IMR-90 (cell line): ENCODE measurements around the gene GRK2. TPM values are rescaled to one million over a fixed set of nuclear protein-coding genes. Genes with fewer than 3 reads are reported as not detected.

Experiments used
- ATAC-seq: fragments of 200-7000 bp; cut with Tn5 transposase; 2 replicates; pipeline ENCODE4 v1.9.1; 2020; ENCODE audit warnings: low read depth, mild to moderate bottlenecking, moderate library complexity
- BruUV-seq: library from RNA; stranded (reverse); fragments of 400-500 nt; replicated peaks from 2 replicates; lab custom pipeline; 2021; lab: Mats Ljungman, UMichigan
- CTCF ChIA-PET: fragments of 300-600 bp; formaldehyde crosslinking; extraction: SDS; loops from one replicate; lab custom pipeline; 2021; ENCODE audit warnings: antibody characterized with exemption; lab: Yijun Ruan, JAX
- POLR2A ChIA-PET: fragments of 300-600 bp; sonication (Branson Sonifier 250); formaldehyde crosslinking; loops from one replicate; lab custom pipeline; 2022; ENCODE audit warnings: antibody characterized with exemption; ENCODE audit not compliant: unreplicated experiment; lab: Charles Lee
- DNase-seq: peaks from one replicate; pipeline ENCODE4 v3.0.0; 2013
- H2AFZ ChIP-seq: replicated peaks from 2 replicates; pipeline ENCODE3; 2013; ENCODE audit warnings: low read length, mild to moderate bottlenecking; ENCODE audit not compliant: poor library complexity
- H2AK5ac ChIP-seq: 2 replicates; pipeline ENCODE4 v1.6.1; 2013; ENCODE audit warnings: low read depth, low read length, inconsistent platforms
- H2AK9ac ChIP-seq: replicated peaks from 2 replicates; pipeline ENCODE3; 2013; ENCODE audit warnings: mild to moderate bottlenecking, low read depth, low read length, moderate library complexity; ENCODE audit not compliant: poor library complexity
- H2BK120ac ChIP-seq: 2 replicates; pipeline ENCODE4 v1.6.1; 2013; ENCODE audit warnings: low read depth, low read length, inconsistent platforms
- H2BK15ac ChIP-seq: 3 replicates; pipeline ENCODE4 v1.6.1; 2013; ENCODE audit warnings: low read depth, low read length, inconsistent platforms
- H2BK20ac ChIP-seq: 2 replicates; pipeline ENCODE4 v1.6.1; 2013; ENCODE audit warnings: low read depth, mild to moderate bottlenecking, inconsistent platforms, low read length, moderate library complexity
- H2BK5ac ChIP-seq: 2 replicates; pipeline ENCODE4 v1.6.1; 2013; ENCODE audit warnings: mild to moderate bottlenecking, low read depth, low read length, inconsistent platforms; ENCODE audit not compliant: poor library complexity, severe bottlenecking
- H3K14ac ChIP-seq: replicated peaks from 2 replicates; pipeline ENCODE4 v1.6.1; 2013; ENCODE audit warnings: low read depth, low read length, inconsistent platforms
- H3K18ac ChIP-seq: 2 replicates; pipeline ENCODE4 v1.6.1; 2013; ENCODE audit warnings: low read depth, low read length, control low read depth
- H3K23ac ChIP-seq: 2 replicates; pipeline ENCODE4 v1.6.1; 2013; ENCODE audit warnings: low read depth, low read length, inconsistent platforms
- H3K27ac ChIP-seq: 2 replicates; pipeline ENCODE4 v1.5.1; 2013; ENCODE audit warnings: mild to moderate bottlenecking, control low read depth, low read length; ENCODE audit not compliant: insufficient read depth
- H3K27me3 ChIP-seq: 2 replicates; pipeline ENCODE4 v1.6.1; 2013; ENCODE audit warnings: low read length; ENCODE audit not compliant: control insufficient read depth, insufficient read depth
- H3K36me3 ChIP-seq: 2 replicates; pipeline ENCODE4 v1.6.1; 2013; ENCODE audit warnings: low read length, mixed read lengths; ENCODE audit not compliant: control insufficient read depth, insufficient read depth
- H3K4ac ChIP-seq: 2 replicates; pipeline ENCODE4 v1.6.1; 2013; ENCODE audit warnings: low read depth, low read length, inconsistent platforms
- H3K4me1 ChIP-seq: 2 replicates; pipeline ENCODE4 v1.6.1; 2013; ENCODE audit warnings: low read length, mixed read lengths; ENCODE audit not compliant: control insufficient read depth, insufficient read depth
- H3K4me2 ChIP-seq: 2 replicates; pipeline ENCODE4 v1.6.1; 2013; ENCODE audit warnings: low read depth, mild to moderate bottlenecking, control low read depth, low read length, moderate library complexity
- H3K4me3 ChIP-seq: 2 replicates; pipeline ENCODE4 v1.5.1; 2013; ENCODE audit warnings: low read depth, mild to moderate bottlenecking, control low read depth, low read length, moderate library complexity; ENCODE audit not compliant: insufficient read depth
- H3K56ac ChIP-seq: 2 replicates; pipeline ENCODE4 v1.6.1; 2013; ENCODE audit warnings: low read length, inconsistent platforms; ENCODE audit not compliant: insufficient read depth; ENCODE audit errors: extremely low read depth
- H3K79me1 ChIP-seq, 2 experiments: 2 replicates each; pipeline ENCODE4 v1.6.1; 2013; ENCODE audit warnings: low read length in 2 of 2, inconsistent platforms in 1 of 2, low read depth in 1 of 2
- H3K9ac ChIP-seq: 2 replicates; pipeline ENCODE4 v1.6.1; 2013; ENCODE audit warnings: low read depth, low read length, control low read depth
- H3K9me1 ChIP-seq: 2 replicates; pipeline ENCODE4 v1.6.1; 2013; ENCODE audit warnings: low read length, inconsistent platforms; ENCODE audit not compliant: insufficient read depth
- H3K9me3 ChIP-seq: 2 replicates; pipeline ENCODE4 v1.6.1; 2013; ENCODE audit warnings: low read length; ENCODE audit not compliant: control insufficient read depth, insufficient read depth
- H4K20me1 ChIP-seq: 2 replicates; pipeline ENCODE4 v1.6.1; 2013; ENCODE audit warnings: low read length, inconsistent platforms; ENCODE audit not compliant: insufficient read depth
- H4K5ac ChIP-seq: 2 replicates; pipeline ENCODE4 v1.6.1; 2013; ENCODE audit warnings: mild to moderate bottlenecking, low read depth, low read length, control low read depth
- H4K8ac ChIP-seq, 2 experiments: 2 replicates each; pipeline ENCODE4 v1.6.1; 2013; ENCODE audit warnings: low read depth in 2 of 2, low read length in 2 of 2, control low read depth in 1 of 2, inconsistent platforms in 1 of 2
- H4K91ac ChIP-seq: 2 replicates; pipeline ENCODE4 v1.6.1; 2013; ENCODE audit warnings: low read depth, low read length, inconsistent platforms; ENCODE audit not compliant: insufficient read depth
- BHLHE40 ChIP-seq: fragments of 150-350 bp; IDR thresholded peaks from 2 replicates; pipeline ENCODE4 v1.6.1; 2016; ENCODE audit warnings: mild to moderate bottlenecking, low read depth, low read length
- MAFK ChIP-seq: IDR thresholded peaks from 2 replicates; pipeline ENCODE4 v1.6.1; 2012; ENCODE audit warnings: low read depth, low read length, improper control_type of control experiment
- MAZ ChIP-seq: IDR thresholded peaks from 2 replicates; pipeline ENCODE4 v1.6.1; 2012; ENCODE audit warnings: low read depth, mild to moderate bottlenecking, low read length, improper control_type of control experiment, moderate library complexity, borderline replicate concordance
- NFE2L2 ChIP-seq: fragments of 150-350 bp; IDR thresholded peaks from 2 replicates; pipeline ENCODE4 v1.6.1; 2016; ENCODE audit warnings: low read depth, mild to moderate bottlenecking, low read length
- POLR2A ChIP-seq: IDR thresholded peaks from 2 replicates; pipeline ENCODE4 v1.6.1; 2012; ENCODE audit warnings: mild to moderate bottlenecking, low read depth, low read length
- RAD21 ChIP-seq: IDR thresholded peaks from 2 replicates; pipeline ENCODE4 v1.6.1; 2012; ENCODE audit warnings: low read length, improper control_type of control experiment
- RCOR1 ChIP-seq: IDR thresholded peaks from 2 replicates; pipeline ENCODE4 v1.6.1; 2012; ENCODE audit warnings: mild to moderate bottlenecking, low read length, improper control_type of control experiment; ENCODE audit not compliant: insufficient replicate concordance
- RFX5 ChIP-seq: IDR thresholded peaks from 2 replicates; pipeline ENCODE4 v1.8.0; 2012; ENCODE audit warnings: low read depth, mild to moderate bottlenecking, low read length, moderate library complexity
- SMC3 ChIP-seq: fragments of 150-350 bp; IDR thresholded peaks from 2 replicates; pipeline ENCODE4 v1.6.1; 2016; ENCODE audit warnings: low read depth, mild to moderate bottlenecking, antibody characterized with exemption, low read length, moderate library complexity
- WGBS, 2 experiments: methylation state at CpG; one replicate each; pipeline versions ENCODE4 v1.1.5 to v1.1.7; 2013; ENCODE audit warnings: missing lambda C conversion rate in 2 of 2; ENCODE audit not compliant: insufficient read length in 1 of 2; ENCODE audit errors: extremely low coverage in 2 of 2; 5-methylcytosine and 5-hydroxymethylcytosine counted together
- dilution Hi-C: fragments of 300-500 bp; cut with HindIII; formaldehyde crosslinking; loops from one replicate; pipeline ENCODE4 v1.14.3; 2018; ENCODE audit warnings: low sequenced_read_pairs; ENCODE audit not compliant: unreplicated experiment
- in situ Hi-C: fragments of 300-500 bp; cut with MboI; formaldehyde crosslinking; loops from 3 replicates; pipeline ENCODE4 v1.14.3; 2019; ENCODE audit warnings: low sequenced_read_pairs, inconsistent platforms, mixed read lengths
- intact Hi-C: fragments of 100-400 bp; cut with micrococcal nuclease; formaldehyde crosslinking; loops from 2 replicates; pipeline ENCODE4 v1.10.0; 2022
- polyA plus RNA-seq, 3 experiments: library from polyadenylated mRNA; depleted of rRNA; stranded (reverse); fragments of >200 nt; gene quantifications; 2 replicates each; pipeline ENCODE4 v1.2.3, GENCODE V29; 2012; ENCODE audit warnings: low replicate concordance in 1 of 3
- total RNA-seq: library from RNA; depleted of rRNA; stranded (reverse); fragments of >200 nt; gene quantifications from 2 replicates; pipeline ENCODE4 v1.2.3, GENCODE V29; 2012
- TF ChIP-seq, protein P1 (sequence below): fragments of 150-350 bp; IDR thresholded peaks from 2 replicates; pipeline ENCODE4 v1.6.1; 2016; ENCODE audit warnings: low read depth, mild to moderate bottlenecking, low read length, moderate library complexity, borderline replicate concordance
- TF ChIP-seq, protein P2 (sequence below): conservative IDR thresholded peaks from 2 replicates; pipeline ENCODE4 v1.5.1; 2012; ENCODE audit warnings: mild to moderate bottlenecking, low read depth, low read length, improper control_type of control experiment
- TF ChIP-seq, protein P3 (sequence below): fragments of 150-350 bp; IDR thresholded peaks from 2 replicates; pipeline ENCODE4 v1.6.1; 2017; ENCODE audit warnings: mild to moderate bottlenecking, antibody characterized with exemption, low read length, low read depth

GRK2 gene
- total and polyA plus RNA-seq, 2 of the 4 experiments (the other 2 are of a cell fraction): 26.7 to 41.8 TPM

DNA sequence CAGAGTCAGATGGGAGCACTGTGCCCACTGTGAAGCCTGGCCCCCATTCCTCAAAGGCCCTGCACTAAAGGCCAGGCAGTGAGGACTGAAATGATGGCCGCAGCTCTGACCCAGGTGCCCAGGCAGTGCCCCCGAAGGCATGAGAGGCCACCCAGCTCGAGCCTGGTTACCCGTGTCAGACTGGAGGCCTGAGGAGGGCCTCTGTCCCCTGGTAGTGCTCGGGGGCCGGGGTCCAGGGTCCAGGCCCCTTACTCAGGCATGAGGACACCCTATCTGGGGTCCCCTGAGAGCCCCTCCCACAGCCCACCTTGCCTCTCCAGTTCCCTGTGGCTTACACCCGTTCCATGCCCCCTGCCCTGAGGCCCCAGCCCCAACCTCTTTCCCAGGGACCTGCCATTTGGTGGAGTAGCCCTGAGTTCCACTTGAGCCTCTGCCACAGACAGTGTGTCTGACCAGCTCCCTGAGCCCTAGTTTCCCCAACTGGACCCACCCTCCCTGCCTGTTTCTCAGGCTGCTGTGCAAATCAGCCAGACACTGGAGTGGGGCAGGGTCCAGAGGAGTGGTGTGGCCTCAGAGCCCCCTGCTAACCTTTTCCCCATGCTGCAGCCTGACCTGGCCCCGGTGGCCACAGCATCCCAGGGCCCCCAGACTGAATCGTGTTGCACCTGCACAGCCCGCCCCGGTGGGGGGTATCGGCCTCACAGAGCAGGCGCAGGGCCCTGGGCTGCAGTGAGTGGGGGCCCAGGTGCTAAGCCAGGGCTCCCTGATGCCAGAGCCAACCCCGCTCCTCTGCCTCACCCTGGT, 12.1 kb downstream of the GRK2 start:
- Histone ChIP-seq H4K91ac (peak overlapping the region; percentile 86), H2AK9ac (peak overlapping the region; percentile 100), H3K79me1 (peaks cover 25 to 70% of the 10 kb centered on the region in 2 experiments), H3K36me3 (peaks cover 42% of the 10 kb centered on the region), H4K8ac (peak overlapping the region; percentile 78 to 93; a peak in 2 of 4 replicates), H2BK120ac (peak overlapping the region; percentile 75; the same call in 1 of the 2 replicates), H3K27ac (peak overlapping the region; percentile 69), H3K9me1 (peaks cover 15% of the 10 kb centered on the region), H3K9me3 (no peaks in the 10 kb centered on the region), H3K27me3 (no peaks in the 10 kb centered on the region), H3K14ac (peak overlapping the region; percentile 68), H3K4me3 (no peak overlapping the region), H3K9ac (peak overlapping the region; percentile 37; the same call in 1 of the 2 replicates), H2BK20ac (peak overlapping the region; percentile 66; the same call in 1 of the 2 replicates), H2BK15ac (peak overlapping the region; percentile 70; the same call in 2 of the 3 replicates), H3K4ac (peak overlapping the region; percentile 97), H3K23ac (peak overlapping the region; percentile 89; the same call in 1 of the 2 replicates), H2BK5ac (peak overlapping the region; percentile 80), H3K18ac (no peak overlapping the region), H4K5ac (peak overlapping the region; percentile 25; the same call in 1 of the 2 replicates), H3K56ac (no peak overlapping the region; the same call in 1 of the 2 replicates), H4K20me1 (peaks cover 5% of the 10 kb centered on the region), H3K4me2 (no peak overlapping the region), H2AFZ (peak overlapping the region; percentile 90), H2AK5ac (peak overlapping the region; percentile 97), H3K4me1 (peaks cover 18% of the 10 kb centered on the region)
- dilution Hi-C loops: no loop called here
- ATAC-seq (no peak), DNase-seq (no peak)
- in situ Hi-C loops: no loop called here
- TF ChIP-seq SMC3 (no peak), BHLHE40 (no peak), RAD21 (no peak), MAZ (no peak), POLR2A (no peak), RFX5 (no peak), RCOR1 (no peak), MAFK (no peak), NFE2L2 (no peak)
- TF ChIP-seq, protein P1, sequence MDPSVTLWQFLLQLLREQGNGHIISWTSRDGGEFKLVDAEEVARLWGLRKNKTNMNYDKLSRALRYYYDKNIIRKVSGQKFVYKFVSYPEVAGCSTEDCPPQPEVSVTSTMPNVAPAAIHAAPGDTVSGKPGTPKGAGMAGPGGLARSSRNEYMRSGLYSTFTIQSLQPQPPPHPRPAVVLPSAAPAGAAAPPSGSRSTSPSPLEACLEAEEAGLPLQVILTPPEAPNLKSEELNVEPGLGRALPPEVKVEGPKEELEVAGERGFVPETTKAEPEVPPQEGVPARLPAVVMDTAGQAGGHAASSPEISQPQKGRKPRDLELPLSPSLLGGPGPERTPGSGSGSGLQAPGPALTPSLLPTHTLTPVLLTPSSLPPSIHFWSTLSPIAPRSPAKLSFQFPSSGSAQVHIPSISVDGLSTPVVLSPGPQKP: no peak
- TF ChIP-seq, protein P2, sequence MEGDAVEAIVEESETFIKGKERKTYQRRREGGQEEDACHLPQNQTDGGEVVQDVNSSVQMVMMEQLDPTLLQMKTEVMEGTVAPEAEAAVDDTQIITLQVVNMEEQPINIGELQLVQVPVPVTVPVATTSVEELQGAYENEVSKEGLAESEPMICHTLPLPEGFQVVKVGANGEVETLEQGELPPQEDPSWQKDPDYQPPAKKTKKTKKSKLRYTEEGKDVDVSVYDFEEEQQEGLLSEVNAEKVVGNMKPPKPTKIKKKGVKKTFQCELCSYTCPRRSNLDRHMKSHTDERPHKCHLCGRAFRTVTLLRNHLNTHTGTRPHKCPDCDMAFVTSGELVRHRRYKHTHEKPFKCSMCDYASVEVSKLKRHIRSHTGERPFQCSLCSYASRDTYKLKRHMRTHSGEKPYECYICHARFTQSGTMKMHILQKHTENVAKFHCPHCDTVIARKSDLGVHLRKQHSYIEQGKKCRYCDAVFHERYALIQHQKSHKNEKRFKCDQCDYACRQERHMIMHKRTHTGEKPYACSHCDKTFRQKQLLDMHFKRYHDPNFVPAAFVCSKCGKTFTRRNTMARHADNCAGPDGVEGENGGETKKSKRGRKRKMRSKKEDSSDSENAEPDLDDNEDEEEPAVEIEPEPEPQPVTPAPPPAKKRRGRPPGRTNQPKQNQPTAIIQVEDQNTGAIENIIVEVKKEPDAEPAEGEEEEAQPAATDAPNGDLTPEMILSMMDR: no peak
- TF ChIP-seq, protein P3, sequence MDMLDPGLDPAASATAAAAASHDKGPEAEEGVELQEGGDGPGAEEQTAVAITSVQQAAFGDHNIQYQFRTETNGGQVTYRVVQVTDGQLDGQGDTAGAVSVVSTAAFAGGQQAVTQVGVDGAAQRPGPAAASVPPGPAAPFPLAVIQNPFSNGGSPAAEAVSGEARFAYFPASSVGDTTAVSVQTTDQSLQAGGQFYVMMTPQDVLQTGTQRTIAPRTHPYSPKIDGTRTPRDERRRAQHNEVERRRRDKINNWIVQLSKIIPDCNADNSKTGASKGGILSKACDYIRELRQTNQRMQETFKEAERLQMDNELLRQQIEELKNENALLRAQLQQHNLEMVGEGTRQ: no peak
- no TSS peak for BruUV-seq
- 91% methylated on average over 10 of the region's 14 CpGs; no CpG with 5 or more reads in 1 of the 2 experiments for WGBS, 2 experiments
- ChIA-PET POLR2A (no interaction called here), CTCF (interaction anchor here (1.6 kb wide), 2 partner anchors 10 to 104 kb away, joined by 3 to 6 read pairs; no protein-coding TSS in a partner anchor)
- intact Hi-C loops: no loop called here
